GM19467 (cell line): ENCODE results near the gene MLPH.

ENCODE experiments used
- ATAC-seq: cut with Tn5 transposase; IDR thresholded peaks from one replicate; pipeline ENCODE4 v1.9.1; 2021; ENCODE audit warnings: mild to moderate bottlenecking, moderate library complexity; ENCODE audit not compliant: unreplicated experiment

Gene MLPH

GRCh38 chr2:237497009-237497837, 10.2 kb downstream of the MLPH start:
- ATAC-seq = no peak

DNA sequence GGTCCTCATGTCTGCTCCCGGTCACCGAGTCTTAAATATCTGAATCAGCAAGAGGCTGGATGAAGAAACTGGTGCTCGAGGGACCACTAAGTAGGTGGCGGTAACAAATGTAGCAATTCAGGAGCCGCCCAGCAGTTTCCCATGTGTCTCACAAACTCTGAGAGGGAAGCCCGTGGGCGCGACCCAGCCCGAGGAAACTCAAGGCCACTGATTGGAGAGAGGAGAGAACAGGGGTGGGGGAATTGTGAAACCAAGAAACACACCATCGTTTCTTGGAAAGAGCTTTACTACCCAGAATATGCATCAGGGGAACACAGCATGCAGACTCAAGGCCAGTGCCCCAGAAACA, 10.8 kb downstream of the MLPH start:
- no peak for ATAC-seq

DNA sequence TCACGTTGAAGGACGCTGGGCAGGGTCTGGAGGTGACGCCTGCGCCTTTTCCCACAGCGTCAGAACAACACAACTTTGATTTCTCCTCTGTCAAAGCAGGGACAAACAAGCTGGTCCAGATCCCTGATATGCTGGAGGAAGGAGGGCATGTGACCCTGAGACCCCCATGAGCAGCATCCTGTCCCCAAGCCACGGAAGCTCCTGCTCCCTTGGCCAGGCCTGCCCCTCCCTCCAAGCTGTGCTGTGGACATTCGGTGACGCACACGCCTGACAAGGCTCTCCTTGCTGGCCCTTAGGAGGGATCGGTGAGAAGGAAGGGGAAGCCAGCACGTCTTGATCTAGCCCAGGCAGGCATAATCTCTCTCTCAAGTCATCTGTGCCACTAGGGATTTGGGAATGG, 11.3 kb downstream of the MLPH start:
- ATAC-seq = no peak

DNA sequence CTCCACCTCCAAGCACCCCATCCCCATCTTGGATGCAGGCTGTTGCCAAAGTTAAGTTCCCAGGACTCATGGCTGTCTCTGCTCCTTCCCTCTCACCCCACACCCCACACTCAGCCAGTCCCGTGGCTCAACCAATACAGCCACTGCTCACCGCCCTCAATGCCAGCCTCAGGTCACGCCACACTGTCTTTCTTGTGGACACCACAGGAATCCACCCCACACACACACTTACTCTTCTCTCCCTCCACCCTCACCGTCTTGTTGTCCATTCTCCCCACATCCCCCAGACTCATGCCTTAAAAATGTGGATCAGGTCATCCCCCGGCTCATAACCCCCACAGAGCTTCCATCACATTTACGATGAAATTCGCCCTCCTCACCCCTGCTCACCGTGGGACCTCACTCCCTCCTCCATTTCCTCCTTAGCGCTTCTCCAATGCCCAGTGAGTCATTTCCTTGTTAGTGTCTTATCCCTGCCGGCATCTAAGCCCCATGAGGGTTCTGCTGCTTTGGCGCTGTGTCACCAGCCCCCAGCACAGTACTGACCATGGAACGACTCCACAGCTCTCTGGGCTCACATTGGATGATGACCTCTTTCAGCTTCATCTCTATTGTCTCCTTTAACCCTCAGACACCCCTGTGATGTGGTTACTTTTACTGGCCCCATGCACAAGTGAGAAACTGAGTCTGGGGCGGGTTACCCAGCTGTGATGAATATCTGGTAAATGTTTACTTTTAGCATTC, 13.8 kb downstream of the MLPH start:
- no peak for ATAC-seq

GRCh38 chr2:237501892-237502513, 15.0 kb downstream of the MLPH start:
- ATAC-seq = no peak

DNA sequence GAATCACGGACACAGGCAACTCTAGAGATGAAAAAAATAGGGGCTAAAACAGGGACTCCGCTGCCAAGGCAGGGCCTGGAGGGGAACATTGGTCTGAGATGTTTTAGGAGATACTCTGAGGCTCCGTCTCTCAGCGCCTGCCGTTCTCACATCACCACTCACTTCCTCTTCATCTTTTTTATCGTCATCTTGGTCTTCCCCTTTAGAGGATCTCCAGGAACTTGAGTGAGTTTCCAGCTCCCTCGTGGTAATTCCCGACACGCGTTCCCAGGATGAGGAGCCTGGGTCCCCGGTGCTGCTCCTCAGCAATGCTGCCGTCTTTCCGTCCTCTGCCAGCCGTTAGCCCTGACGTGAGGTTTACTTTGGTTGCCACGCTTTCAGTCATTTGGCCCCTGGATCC, 16.1 kb downstream of the MLPH start:
- ATAC-seq = no peak

GRCh38 chr2:237505188-237505939, 18.3 kb downstream of the MLPH start:
- no peak for ATAC-seq

GRCh38 chr2:237507512-237507911, 20.5 kb downstream of the MLPH start:
- no peak for ATAC-seq

DNA sequence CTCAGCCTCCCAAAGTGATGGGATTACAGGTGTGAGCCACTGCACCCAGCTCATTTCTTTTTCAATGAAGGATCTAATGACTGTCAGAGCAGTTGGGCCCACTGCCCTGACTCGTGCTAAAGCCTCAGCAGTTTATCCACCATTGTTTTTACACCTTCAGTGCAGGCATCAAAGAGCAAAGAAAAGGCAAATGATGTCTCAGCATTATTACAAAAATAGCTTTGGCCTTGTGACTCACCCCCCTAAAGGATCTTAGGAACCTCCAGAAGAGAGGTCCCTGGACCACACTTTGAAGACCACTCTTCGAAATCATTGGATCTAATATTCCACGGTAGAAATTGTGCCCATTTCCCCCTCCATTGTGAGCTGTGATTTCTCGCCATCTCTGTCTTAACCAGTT, 21.3 kb downstream of the MLPH start:
- ATAC-seq = no peak

DNA sequence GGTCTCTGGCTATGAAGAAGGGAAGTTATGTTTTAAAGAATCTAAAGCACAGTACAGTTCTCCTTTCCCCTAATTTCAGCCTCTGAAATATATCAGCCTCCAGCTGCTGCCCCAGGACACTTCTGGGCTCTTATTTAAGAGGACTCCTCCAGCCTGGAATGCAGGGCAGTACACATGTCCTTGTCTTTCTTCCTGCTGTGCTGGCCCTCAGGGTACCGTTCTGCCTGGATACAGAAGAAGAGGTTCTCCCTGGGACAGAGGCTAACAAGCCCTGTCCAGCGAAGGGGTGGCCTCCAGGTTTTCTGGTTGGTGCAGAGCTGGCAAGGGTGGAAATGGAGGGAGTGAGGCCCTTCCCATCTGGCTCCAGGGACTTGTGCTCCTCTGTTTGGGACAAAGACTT, 22.1 kb downstream of the MLPH start:
- no peak for ATAC-seq

DNA sequence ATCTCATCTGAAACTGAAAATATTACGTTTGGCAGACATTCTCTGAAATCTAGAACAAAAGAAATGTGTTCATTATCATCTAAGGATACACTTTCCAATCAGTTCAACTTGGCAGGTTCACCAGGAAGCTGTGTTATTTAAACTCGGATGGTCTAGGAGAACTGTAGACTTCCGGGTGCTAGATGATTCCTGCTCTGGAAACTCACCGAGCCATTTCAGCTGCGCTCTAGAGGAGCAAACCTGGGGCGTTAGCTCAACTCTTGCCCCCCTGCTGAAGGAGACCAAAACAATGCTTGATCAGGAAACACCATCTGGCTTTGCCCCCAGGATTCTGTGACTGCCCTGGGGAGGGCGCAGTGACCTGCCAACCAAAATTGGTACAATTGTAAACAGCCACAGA, 22.9 kb downstream of the MLPH start:
- ATAC-seq = no peak

GRCh38 chr2:237510502-237511217, 23.6 kb downstream of the MLPH start:
- no peak for ATAC-seq

GRCh38 chr2:237511433-237511832, 24.4 kb downstream of the MLPH start:
- ATAC-seq = no peak

- no peak for ATAC-seq
Observed at GRCh38 chr2:237511885-237512405, 24.9 kb downstream of the MLPH start.

GRCh38 chr2:237512774-237513466, 25.9 kb downstream of the MLPH start:
- no peak for ATAC-seq

GRCh38 chr2:237513693-237514092, 26.6 kb downstream of the MLPH start:
- ATAC-seq = no peak

- ATAC-seq = no peak
Observed at GRCh38 chr2:237514474-237515130, 27.6 kb downstream of the MLPH start.

GRCh38 chr2:237515166-237515565, 28.1 kb downstream of the MLPH start:
- no peak for ATAC-seq

- ATAC-seq = no peak
Observed at GRCh38 chr2:237515621-237516275, 28.7 kb downstream of the MLPH start.
